Astrocyte (in vitro differentiated cells and primary cell): Measurements from ENCODE around the gene SIRT3.

Experiments
- CTCF ChIP-seq: IDR thresholded peaks from 2 replicates; pipeline ENCODE4 v1.5.1; 2011; ENCODE audit warnings: low read depth, mild to moderate bottlenecking, inconsistent platforms, low read length, moderate library complexity; ENCODE audit not compliant: insufficient read depth
- EZH2 ChIP-seq: IDR thresholded peaks from 2 replicates; pipeline ENCODE4 v1.6.1; 2012; ENCODE audit warnings: mild to moderate bottlenecking, low read length, inconsistent platforms; ENCODE audit not compliant: insufficient read depth

DNA sequence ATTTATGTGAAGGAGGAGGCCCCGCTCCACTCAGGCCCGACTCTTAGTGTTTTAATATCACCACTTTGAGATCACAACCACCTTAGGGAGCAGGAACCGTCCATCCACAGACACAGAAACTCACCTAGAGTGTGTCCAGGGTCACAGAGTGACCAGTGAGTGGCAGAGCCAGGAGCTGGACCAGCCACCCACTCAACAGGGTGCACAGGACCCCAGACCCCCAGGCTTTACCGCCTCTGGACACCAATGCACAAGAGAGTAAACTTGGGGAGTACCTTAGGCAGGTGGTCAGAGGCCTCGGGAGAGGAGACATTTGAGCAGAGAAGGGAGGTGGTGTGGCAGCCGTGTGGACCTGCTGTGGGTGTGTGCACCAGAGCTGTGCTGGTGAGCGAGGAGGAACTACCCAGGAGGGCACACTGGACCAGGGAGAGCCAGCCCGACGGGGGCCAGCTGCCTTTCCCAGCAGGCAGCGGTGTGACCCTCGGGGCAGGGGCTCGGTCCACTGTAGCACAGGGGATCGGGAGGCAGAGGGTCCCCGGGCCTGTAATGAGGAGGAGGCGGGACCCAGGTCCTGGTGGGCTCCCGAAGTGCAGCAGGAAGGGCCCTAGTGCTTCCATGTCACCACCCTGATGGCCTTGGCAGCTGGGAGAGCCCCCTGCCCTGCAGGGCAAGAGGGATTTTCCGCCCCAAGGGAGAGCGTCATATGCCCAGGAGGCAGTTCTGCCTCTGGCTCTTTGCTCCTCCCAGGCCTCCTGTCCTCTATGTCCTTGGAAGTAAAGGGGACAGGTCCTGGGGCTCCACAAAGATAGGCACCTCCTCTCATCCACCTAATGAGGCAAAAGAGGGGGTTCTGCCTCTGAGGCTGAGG, 34.5 kb upstream of the SIRT3 start:
- TF ChIP-seq CTCF (no peak), EZH2 (no peak)
